GM12878 (cell line): ENCODE data around the gene ATL3.

Source experiments
- BHLHE40 ChIP-seq, 2 experiments: fragments of 450-650 bp in 1 of 2; IDR thresholded peaks; 2 replicates each; pipeline ENCODE4 v1.6.1; 2011 to 2017; ENCODE audit warnings: low read depth in 2 of 2, borderline replicate concordance in 1 of 2, improper control_type of control experiment in 1 of 2, low read length in 1 of 2, mild to moderate bottlenecking in 1 of 2
- CTCF ChIP-seq, 3 experiments: IDR thresholded peaks in 2 of 3; conservative IDR thresholded peaks in 1 of 3; 2 replicates each; pipeline ENCODE4 v1.5.1; 2011; ENCODE audit warnings: low read depth in 3 of 3, low read length in 3 of 3, mild to moderate bottlenecking in 3 of 3, control low read depth in 2 of 3, moderate library complexity in 2 of 3, inconsistent platforms in 1 of 3, mixed read lengths in 1 of 3; ENCODE audit not compliant: control insufficient read depth in 2 of 3, insufficient read depth in 1 of 3; ENCODE audit errors: extremely low read depth in 1 of 3
- EGR1 ChIP-seq, 2 experiments: IDR thresholded peaks; 1 replicate in 1 of 2; 2 replicates in 1 of 2; pipeline ENCODE4 v1.6.1; 2011 to 2012; ENCODE audit warnings: low read depth in 2 of 2, low read length in 2 of 2, borderline replicate concordance in 1 of 2, mild to moderate bottlenecking in 1 of 2, moderate library complexity in 1 of 2
- HDAC2 ChIP-seq: fragments of 200-600 bp; sonication (generic); IDR thresholded peaks from 2 replicates; pipeline ENCODE4 v1.6.1; 2017
- NR2C1 ChIP-seq: fragments of 450-650 bp; IDR thresholded peaks from 2 replicates; pipeline ENCODE4 v1.6.1; 2017; ENCODE audit warnings: antibody characterized with exemption, mild to moderate bottlenecking, moderate library complexity
- NR2C2 ChIP-seq: IDR thresholded peaks from 2 replicates; pipeline ENCODE4 v1.6.1; 2011; ENCODE audit warnings: borderline replicate concordance, low read depth; ENCODE audit not compliant: control insufficient read depth, insufficient read length
- REST ChIP-seq: IDR thresholded peaks from 2 replicates; pipeline ENCODE4 v1.6.1; 2012; ENCODE audit warnings: mild to moderate bottlenecking, low read depth, low read length
- TARDBP ChIP-seq: IDR thresholded peaks from 2 replicates; pipeline ENCODE4 v1.6.1; 2016; ENCODE audit warnings: borderline replicate concordance
- ZBED1 ChIP-seq: IDR thresholded peaks from 2 replicates; pipeline ENCODE4 v1.6.1; 2016; ENCODE audit warnings: borderline replicate concordance

GRCh38 chr11:63683133-63683991 is 12.2 kb upstream of the ATL3 start:
- TF ChIP-seq CTCF (IDR thresholded peaks at IDR 0.05 in 2 of 3, conservative IDR thresholded peaks at IDR 0.05 in 1 of 3; ENCODE audit: control insufficient read depth in 2 of 3, extremely low read depth in 1 of 3, insufficient read depth in 1 of 3, low read depth in 3 of 3, low read length in 3 of 3) = no peak
- TF ChIP-seq REST = no peak
- no peak for TF ChIP-seq BHLHE40 (IDR thresholded peaks at IDR 0.05; ENCODE audit: borderline replicate concordance in 1 of 2, low read depth in 2 of 2, low read length in 1 of 2)
- no peak for TF ChIP-seq NR2C1
- no peak for TF ChIP-seq EGR1 (IDR thresholded peaks at IDR 0.05; ENCODE audit: borderline replicate concordance in 1 of 2, low read depth in 2 of 2, low read length in 2 of 2)
- no peak for TF ChIP-seq NR2C2
- no peak for TF ChIP-seq TARDBP
- TF ChIP-seq HDAC2 = no peak
- TF ChIP-seq ZBED1 = no peak
